H1 (cell line): ENCODE results near the gene SYTL2. TPM values are rescaled to one million over a fixed set of nuclear protein-coding genes. Genes with fewer than 3 reads are reported as not detected.
A peak's percentile ranks its signal among the peaks of the same experiment; 100 is the strongest.

Experiments used
- CTCF ChIA-PET: fragments of 300-600 bp; sonication (Branson Sonifier 250); formaldehyde crosslinking; loops from one replicate; lab custom pipeline; 2021; ENCODE audit not compliant: partially characterized antibody; lab: Charles Lee
- POLR2A ChIA-PET: fragments of 300-600 bp; sonication (Branson Sonifier 250); formaldehyde crosslinking; loops from one replicate; lab custom pipeline; 2021; ENCODE audit warnings: inconsistent platforms; ENCODE audit not compliant: partially characterized antibody; lab: Charles Lee
- DNase-seq, 2 experiments: peaks; one replicate each; pipeline versions ENCODE4 v3.0.0 to v3.0.0-alpha.2; 2010 to 2022; ENCODE audit warnings: low spot score in 2 of 2, low read depth in 1 of 2, mixed read lengths in 1 of 2
- FAIRE-seq: peaks from 2 replicates; lab custom pipeline; 2011; peaks lifted over from hg19 to GRCh38; lab: Jason Lieb, UNC
- H2AFZ ChIP-seq: 2 replicates; pipeline ENCODE4 v1.8.1; 2012; ENCODE audit warnings: low read length, inconsistent platforms
- H2AK5ac ChIP-seq: 2 replicates; pipeline ENCODE4 v1.6.1; 2013; ENCODE audit warnings: low read depth, low read length
- H2BK120ac ChIP-seq: replicated peaks from 2 replicates; pipeline ENCODE3; 2013; ENCODE audit warnings: low read depth, low read length, inconsistent platforms
- H2BK12ac ChIP-seq: 2 replicates; pipeline ENCODE4 v1.6.1; 2013; ENCODE audit warnings: low read depth, low read length
- H2BK15ac ChIP-seq: 2 replicates; pipeline ENCODE4 v1.6.1; 2013; ENCODE audit warnings: low read length
- H2BK20ac ChIP-seq: 2 replicates; pipeline ENCODE4 v1.6.1; 2013; ENCODE audit warnings: low read length
- H2BK5ac ChIP-seq: 2 replicates; pipeline ENCODE4 v1.6.1; 2013; ENCODE audit warnings: low read depth, low read length
- H3K14ac ChIP-seq: 2 replicates; pipeline ENCODE4 v1.6.1; 2013; ENCODE audit warnings: inconsistent platforms; ENCODE audit not compliant: insufficient read length
- H3K18ac ChIP-seq: 2 replicates; pipeline ENCODE4 v1.6.1; 2013; ENCODE audit warnings: low read length; ENCODE audit errors: extremely low read depth
- H3K23ac ChIP-seq: 2 replicates; pipeline ENCODE4 v1.6.1; 2013; ENCODE audit warnings: inconsistent platforms; ENCODE audit not compliant: insufficient read length
- H3K23me2 ChIP-seq: 2 replicates; pipeline ENCODE4 v1.6.1; 2013; ENCODE audit warnings: low read depth, low read length
- H3K27ac ChIP-seq: 2 replicates; pipeline ENCODE4 v1.6.1; 2011; ENCODE audit warnings: low read depth, low read length, inconsistent platforms
- H3K27me3 ChIP-seq, 4 experiments: replicated peaks in 1 of 4; 1 replicate in 1 of 4; 2 replicates in 3 of 4; pipeline versions ENCODE4 v1.6.1 to v1.8.1; 2011 to 2013; ENCODE audit warnings: low read length in 3 of 4, mild to moderate bottlenecking in 3 of 4, inconsistent platforms in 2 of 4, mixed read lengths in 2 of 4, moderate library complexity in 1 of 4; ENCODE audit not compliant: control insufficient read depth in 3 of 4, insufficient read depth in 3 of 4; ENCODE audit errors: extremely low read depth in 1 of 4
- H3K36me3 ChIP-seq, 4 experiments: 2 replicates each; pipeline versions ENCODE4 v1.6.1 to v1.8.1; 2011 to 2013; ENCODE audit warnings: mild to moderate bottlenecking in 4 of 4, low read length in 3 of 4, moderate library complexity in 2 of 4, control low read depth in 1 of 4, inconsistent platforms in 1 of 4; ENCODE audit not compliant: insufficient read depth in 4 of 4, control insufficient read depth in 2 of 4
- H3K4ac ChIP-seq: replicated peaks from 2 replicates; pipeline ENCODE3; 2013; ENCODE audit warnings: low read length, low read depth, mixed read lengths, inconsistent platforms; ENCODE audit not compliant: insufficient read length
- H3K4me1 ChIP-seq, 4 experiments: replicated peaks in 1 of 4; 1 replicate in 1 of 4; 2 replicates in 3 of 4; pipeline versions ENCODE4 v1.6.1 to v1.8.1; 2011 to 2013; ENCODE audit warnings: low read length in 3 of 4, inconsistent platforms in 2 of 4, mixed read lengths in 1 of 4; ENCODE audit not compliant: insufficient read depth in 4 of 4, control insufficient read depth in 3 of 4
- H3K4me2 ChIP-seq, 2 experiments: 2 replicates each; pipeline versions ENCODE4 v1.6.1 to v1.8.1; 2011 to 2013; ENCODE audit warnings: low read depth in 2 of 2, low read length in 2 of 2, control low read depth in 1 of 2, inconsistent platforms in 1 of 2, mild to moderate bottlenecking in 1 of 2; ENCODE audit not compliant: insufficient read depth in 1 of 2
- H3K4me3 ChIP-seq, 4 experiments: fragments of 200-600, 300-600 bp in 1 of 4; sonication (generic), shearing (Covaris generic), sonication (Bioruptor Twin) in 1 of 4; 2 replicates each; pipeline versions ENCODE4 v1.5.1 to v1.8.1; 2011 to 2016; ENCODE audit warnings: low read length in 4 of 4, low read depth in 3 of 4, control low read depth in 2 of 4, inconsistent platforms in 2 of 4, mild to moderate bottlenecking in 2 of 4, mixed read lengths in 1 of 4, moderate library complexity in 1 of 4; ENCODE audit not compliant: insufficient read depth in 2 of 4; ENCODE audit errors: extremely low read depth in 1 of 4
- H3K56ac ChIP-seq: replicated peaks from 2 replicates; pipeline ENCODE3; 2013; ENCODE audit warnings: low read depth, mild to moderate bottlenecking, mixed read lengths, low read length, inconsistent platforms; ENCODE audit not compliant: insufficient read length
- H3K79me1 ChIP-seq: 2 replicates; pipeline ENCODE4 v1.6.1; 2013; ENCODE audit warnings: low read depth, low read length, control low read depth
- H3K79me2 ChIP-seq, 2 experiments: 2 replicates each; pipeline versions ENCODE4 v1.6.1 to v1.8.1; 2012 to 2013; ENCODE audit warnings: low read length in 2 of 2, mild to moderate bottlenecking in 2 of 2, inconsistent platforms in 1 of 2; ENCODE audit not compliant: insufficient read depth in 2 of 2, control insufficient read depth in 1 of 2
- H3K9ac ChIP-seq, 4 experiments: replicated peaks in 1 of 4; 1 replicate in 1 of 4; 2 replicates in 3 of 4; pipeline versions ENCODE4 v1.6.1 to v1.8.1; 2011 to 2013; ENCODE audit warnings: low read depth in 3 of 4, low read length in 3 of 4, control low read depth in 2 of 4, mild to moderate bottlenecking in 2 of 4, moderate library complexity in 2 of 4, inconsistent platforms in 1 of 4; ENCODE audit errors: extremely low read depth in 1 of 4
- H3K9me3 ChIP-seq, 2 experiments: 2 replicates each; pipeline versions ENCODE4 v1.6.1 to v1.8.1; 2012 to 2013; ENCODE audit warnings: mild to moderate bottlenecking in 2 of 2, moderate library complexity in 2 of 2, control low read depth in 1 of 2, inconsistent platforms in 1 of 2, low read depth in 1 of 2, low read length in 1 of 2, mixed read lengths in 1 of 2; ENCODE audit not compliant: insufficient read depth in 2 of 2
- H4K20me1 ChIP-seq, 2 experiments: replicated peaks in 1 of 2; 2 replicates each; pipeline versions ENCODE3 to v1.8.1; 2011 to 2013; ENCODE audit warnings: inconsistent platforms in 2 of 2, low read length in 2 of 2, mild to moderate bottlenecking in 1 of 2; ENCODE audit not compliant: insufficient read depth in 2 of 2, control insufficient read depth in 1 of 2
- H4K5ac ChIP-seq: 2 replicates; pipeline ENCODE4 v1.6.1; 2013; ENCODE audit warnings: low read length, low read depth, mixed read lengths, inconsistent platforms; ENCODE audit not compliant: insufficient read length
- H4K8ac ChIP-seq: 2 replicates; pipeline ENCODE4 v1.8.0; 2013; ENCODE audit warnings: mild to moderate bottlenecking, moderate library complexity, low read length, inconsistent platforms; ENCODE audit not compliant: insufficient read depth; ENCODE audit errors: extremely low read depth
- H4K91ac ChIP-seq: replicated peaks from 2 replicates; pipeline ENCODE3; 2013; ENCODE audit warnings: low read length, mixed read lengths, inconsistent platforms; ENCODE audit not compliant: insufficient read length
- ATF2 ChIP-seq: IDR thresholded peaks from 2 replicates; pipeline ENCODE4 v1.6.1; 2012; ENCODE audit warnings: low read length, inconsistent platforms
- CBX5 ChIP-seq: fragments of 300-800, 300-1000 bp; sonication (generic); IDR thresholded peaks from 2 replicates; pipeline ENCODE4 v1.7.1; 2016; ENCODE audit warnings: antibody characterized with exemption, low read length, low read depth
- CTCF ChIP-seq, 3 experiments: IDR thresholded peaks; 1 replicate in 2 of 3; 2 replicates in 1 of 3; pipeline versions ENCODE4 v1.5.1 to v1.6.1; 2011; ENCODE audit warnings: low read length in 3 of 3, mild to moderate bottlenecking in 3 of 3, inconsistent platforms in 2 of 3, low read depth in 1 of 3, moderate library complexity in 1 of 3; ENCODE audit not compliant: insufficient read depth in 1 of 3; ENCODE audit errors: control extremely low read depth in 1 of 3
- KDM1A ChIP-seq: fragments of 200-600, 300-600 bp; sonication (generic); IDR thresholded peaks from 2 replicates; pipeline ENCODE4 v1.7.1; 2016; ENCODE audit warnings: mild to moderate bottlenecking, low read length, borderline replicate concordance
- KDM4A ChIP-seq: IDR thresholded peaks from one replicate; pipeline ENCODE4 v1.7.1; 2012; ENCODE audit warnings: low read depth, mild to moderate bottlenecking, moderate library complexity, low read length, inconsistent platforms; ENCODE audit not compliant: severe bottlenecking
- KDM5A ChIP-seq: fragments of 200-600 bp; IDR thresholded peaks from 2 replicates; pipeline ENCODE4 v1.7.1; 2012; ENCODE audit warnings: mild to moderate bottlenecking, low read length, inconsistent platforms, mixed read lengths
- MAX ChIP-seq: IDR thresholded peaks from 2 replicates; pipeline ENCODE4 v1.6.1; 2012; ENCODE audit warnings: inconsistent platforms
- TEAD4 ChIP-seq: IDR thresholded peaks from 2 replicates; pipeline ENCODE4 v1.6.1; 2012; ENCODE audit warnings: low read depth, low read length, inconsistent platforms, mixed read lengths
- ZNF274 ChIP-seq: IDR thresholded peaks from 2 replicates; pipeline ENCODE4 v1.7.0; 2012; ENCODE audit warnings: low read length, borderline replicate concordance; ENCODE audit errors: extremely low read depth
- WGBS, 2 experiments: shearing (Covaris generic) in 1 of 2; methylation state at CpG; one replicate each; pipeline versions ENCODE4 v1.1.6 to v1.1.7; 2013 to 2015; ENCODE audit warnings: low lambda C conversion rate in 2 of 2, mixed read lengths in 2 of 2, inconsistent platforms in 1 of 2, low coverage in 1 of 2, missing lambda C conversion rate in 1 of 2; ENCODE audit not compliant: insufficient replicate concordance in 2 of 2, insufficient coverage in 1 of 2, insufficient read length in 1 of 2; ENCODE audit errors: extremely low coverage in 1 of 2, missing lambda C conversion rate in 1 of 2; 5-methylcytosine and 5-hydroxymethylcytosine counted together
- polyA plus RNA-seq, 7 experiments: library from polyadenylated mRNA; depleted of rRNA in 3 of 7; stranded (reverse) in 5 of 7; unstranded in 2 of 7; fragments of >200 nt in 5 of 7; fragments of 200-250 nt in 2 of 7; gene quantifications; 1 replicate in 5 of 7; 2 replicates in 1 of 7; 4 replicates in 1 of 7; pipeline versions ENCODE4 v1.2.1 to v1.2.3, GENCODE V29; 2011 to 2013; ENCODE audit warnings: missing spikeins in 2 of 7, mixed read lengths in 2 of 7
- total RNA-seq: library from RNA; stranded (reverse); fragmentation: NEBNext Ultra II Directional; extraction: Animal tissue kit (Norgen Biotek cat#: 25700); gene quantifications from 2 replicates; pipeline ENCODE4 v1.2.1, GENCODE V29; 2021

SYTL2 gene
- total and polyA plus RNA-seq, 2 of the 8 experiments (the other 6 are each of a cell fraction or from before 2014, with no cell fraction given), result 1.3 to 9.1 TPM

- H3K9ac ChIP-seq, result no peak overlapping the region
- H3K23ac ChIP-seq, result no peak overlapping the region
- DNase-seq (no peak), FAIRE-seq (no peak)
- H2BK12ac ChIP-seq, result peak overlapping the region; percentile 18; the same call in 1 of the 2 replicates
- H3K23me2 ChIP-seq, result no peaks in the 10 kb centered on the region
- H2AFZ ChIP-seq, result no peak overlapping the region
- no peak overlapping the region for H4K91ac ChIP-seq
- ChIA-PET CTCF (interaction anchor here (0.7 to 1.8 kb wide), 2 partner anchors 45 to 1850 kb away, joined by 3 read pairs; no protein-coding TSS in a partner anchor), POLR2A (no interaction called here)
- H3K18ac ChIP-seq, result no peak overlapping the region
- H3K27ac ChIP-seq, result no peak overlapping the region
- no peaks in the 10 kb centered on the region for H3K9me3 ChIP-seq
- H3K56ac ChIP-seq, result no peak overlapping the region
- H3K4me1 ChIP-seq, result no peaks in the 10 kb centered on the region
- no peak overlapping the region for H2BK20ac ChIP-seq
- H4K20me1 ChIP-seq, result no peaks in the 10 kb centered on the region
- no peak overlapping the region for H2BK120ac ChIP-seq
- 76% methylated on average over 2 of the region's 2 CpGs; no CpG with 5 or more reads in 1 of the 2 experiments for WGBS, 2 experiments
- H2BK15ac ChIP-seq, result no peak overlapping the region
- H3K36me3 ChIP-seq, result no peaks in the 10 kb centered on the region
- no peaks in the 10 kb centered on the region for H3K27me3 ChIP-seq
- H3K14ac ChIP-seq, result no peak overlapping the region
- H4K8ac ChIP-seq, result peak overlapping the region; percentile 14; the same call in 1 of the 2 replicates
- no peaks in the 10 kb centered on the region for H3K79me1 ChIP-seq
- no peaks in the 10 kb centered on the region for H3K79me2 ChIP-seq
- H3K4ac ChIP-seq, result no peak overlapping the region
- H3K4me2 ChIP-seq, result no peak overlapping the region
- H2BK5ac ChIP-seq, result no peak overlapping the region
- H4K5ac ChIP-seq, result no peak overlapping the region
- no peak overlapping the region for H2AK5ac ChIP-seq
- no peak overlapping the region for H3K4me3 ChIP-seq
- TF ChIP-seq KDM1A, result no peak
- no peak for TF ChIP-seq TEAD4
- no peak for TF ChIP-seq KDM5A
- no peak for TF ChIP-seq CTCF (IDR thresholded peaks at IDR 0.05; ENCODE audit: control extremely low read depth in 1 of 3, insufficient read depth in 1 of 3, low read depth in 1 of 3, low read length in 3 of 3)
- no peak for TF ChIP-seq KDM4A
- TF ChIP-seq MAX, result no peak
- TF ChIP-seq ATF2, result no peak
- TF ChIP-seq ZNF274, result no peak
- TF ChIP-seq CBX5, result no peak
These were observed 73.2 kb downstream of the SYTL2 start for GRCh38 chr11:85737738-85738137.
